HG02840 (cell line): ENCODE measurements around the gene ALCAM.
"Not testable (repeated sequence)": the region's sequence is repeated elsewhere in the genome, so short reads cannot be mapped to it uniquely, and the experiment has no call there.

Experiments
- ATAC-seq: cut with Tn5 transposase; IDR thresholded peaks from one replicate; pipeline ENCODE4 v1.9.1; 2021; ENCODE audit warnings: mild to moderate bottlenecking, moderate library complexity, moderate number of reproducible peaks; ENCODE audit not compliant: unreplicated experiment, low FRiP score

ALCAM gene

DNA sequence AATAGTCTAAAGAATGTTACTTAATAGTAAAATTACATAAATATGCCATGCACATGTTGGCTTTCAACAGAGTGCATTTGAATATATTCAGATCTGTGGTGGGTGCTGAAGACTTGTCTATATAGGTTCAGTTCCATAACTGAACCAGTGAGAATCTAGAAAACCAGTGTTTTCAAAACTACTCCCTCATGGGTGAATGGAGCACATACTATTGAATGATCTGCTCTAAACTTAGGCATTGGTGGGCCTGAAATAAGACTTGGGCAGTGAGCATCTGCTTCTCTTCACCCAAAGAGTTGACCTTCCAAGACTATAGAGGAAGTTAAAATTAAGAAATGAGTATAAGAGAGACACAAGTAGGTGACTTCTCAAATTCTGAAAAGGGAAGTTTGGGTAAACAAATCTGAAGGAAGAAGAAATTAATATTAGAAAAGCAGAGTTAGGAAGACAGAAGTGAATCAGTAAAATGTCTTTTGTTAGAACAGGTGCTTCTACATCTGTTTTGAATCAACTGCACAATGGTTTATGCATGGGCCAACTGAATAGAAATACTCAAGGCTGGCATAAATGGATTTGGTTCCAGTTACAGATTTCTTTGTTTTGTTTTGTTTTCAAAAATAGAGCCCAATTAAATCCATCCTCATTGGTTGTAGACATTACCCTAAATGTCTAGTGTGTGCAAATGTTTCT is 19.3 kb downstream of the ALCAM start:
- ATAC-seq = peak; percentile 88

DNA sequence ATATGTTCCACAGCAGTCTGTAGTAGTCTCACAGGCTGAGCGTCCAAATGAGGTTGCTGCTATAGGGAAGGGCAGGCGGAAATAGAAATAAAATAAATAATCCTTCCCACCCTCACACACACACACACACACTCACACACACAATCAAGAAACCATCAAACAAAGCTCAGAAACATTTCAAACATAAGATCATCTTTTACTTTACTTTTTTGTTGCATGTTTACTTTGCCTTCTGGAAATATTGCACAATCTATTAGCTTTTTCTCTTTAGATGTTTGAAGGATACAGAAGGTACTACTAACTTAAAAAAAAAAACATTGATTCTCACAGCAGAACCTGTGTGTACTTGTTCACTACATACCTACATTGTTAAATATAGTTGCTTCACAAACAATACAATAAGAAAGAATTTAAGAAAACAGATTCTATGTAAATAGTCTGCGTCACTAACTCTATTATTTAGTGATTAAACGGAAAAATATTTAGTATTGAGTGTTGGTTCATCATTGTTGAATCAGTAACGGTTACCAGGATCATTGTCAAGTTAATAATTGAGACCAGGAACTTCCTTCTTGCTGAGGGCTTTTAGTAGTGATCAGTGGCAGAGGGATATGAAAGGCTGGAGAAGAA is 20.5 kb downstream of the ALCAM start:
- no peak for ATAC-seq

DNA sequence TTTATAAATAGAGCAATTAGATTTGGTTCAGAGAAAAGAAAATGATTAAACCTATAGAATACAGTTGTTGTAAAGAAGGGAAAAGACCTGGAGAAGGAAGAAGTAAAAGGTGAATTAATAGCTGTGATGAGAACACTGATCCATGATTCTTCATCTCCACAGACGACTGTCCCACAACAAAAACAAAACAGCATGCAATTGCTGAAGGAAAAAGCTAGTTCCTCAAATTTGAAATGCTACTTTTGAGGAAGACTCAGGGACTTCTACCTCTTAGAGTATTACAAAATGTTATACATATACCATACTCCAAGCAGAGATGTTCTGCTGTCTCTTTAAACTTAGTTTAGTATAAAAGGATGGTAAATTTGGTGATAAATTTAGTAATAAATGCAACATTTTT is 21.5 kb downstream of the ALCAM start:
- no peak for ATAC-seq

DNA sequence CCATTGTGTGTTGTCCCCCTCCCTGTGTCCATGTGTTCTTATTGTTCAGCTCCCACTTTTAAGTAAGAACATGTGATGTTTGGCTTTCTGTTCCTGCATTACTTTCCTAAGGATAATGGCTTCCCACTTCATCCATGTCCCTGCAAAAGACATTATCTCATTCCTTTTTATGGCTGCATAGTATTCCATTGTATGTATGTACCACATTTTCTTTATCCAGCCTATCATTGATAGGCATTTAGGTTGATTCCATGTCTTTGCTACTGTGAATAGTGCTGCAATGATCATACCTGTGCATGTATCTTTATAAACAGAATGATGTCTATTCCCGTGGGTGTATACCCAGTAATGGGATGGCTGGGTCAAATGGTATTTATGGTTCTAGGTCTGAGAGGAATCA is 23.1 kb downstream of the ALCAM start:
- not testable (repeated sequence) for ATAC-seq

DNA sequence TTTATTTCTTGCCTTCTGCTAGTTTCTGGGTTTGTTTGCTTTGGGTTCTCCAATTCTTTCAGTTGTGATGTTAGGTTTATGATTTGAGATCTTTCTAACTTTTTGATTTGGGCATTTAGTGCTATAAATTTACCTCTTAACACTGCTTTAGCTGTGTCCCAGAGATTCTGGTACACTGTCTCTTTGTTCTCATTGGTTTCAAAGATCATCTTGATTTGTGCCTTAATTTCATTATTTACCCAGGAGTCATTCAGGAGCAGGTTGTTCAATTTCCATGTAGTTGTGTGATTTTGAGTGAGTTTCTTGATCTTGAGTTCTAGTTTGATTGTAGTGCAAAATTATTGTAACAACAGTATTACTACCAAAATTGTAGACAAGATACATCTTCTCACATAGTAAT is 25.9 kb downstream of the ALCAM start:
- ATAC-seq = not testable (repeated sequence)

DNA sequence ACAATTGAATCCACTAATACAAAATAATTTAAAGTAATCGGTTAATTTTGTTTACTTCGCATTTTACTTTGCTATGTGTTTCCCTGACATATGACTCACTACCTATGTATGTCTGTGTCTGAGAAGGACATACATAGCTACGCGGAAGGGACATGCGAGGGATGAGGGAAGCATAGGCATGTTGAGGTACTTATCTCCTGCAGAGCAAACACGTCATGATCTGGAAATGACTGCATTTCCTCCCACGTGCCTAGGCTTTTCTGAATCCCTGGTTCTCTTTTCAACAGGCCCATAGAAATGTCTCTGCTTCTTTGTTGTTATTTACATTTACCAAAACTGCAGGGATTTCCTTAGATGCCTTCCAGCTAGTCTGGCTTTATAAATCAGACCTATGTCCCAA is 27.5 kb downstream of the ALCAM start:
- no peak for ATAC-seq

DNA sequence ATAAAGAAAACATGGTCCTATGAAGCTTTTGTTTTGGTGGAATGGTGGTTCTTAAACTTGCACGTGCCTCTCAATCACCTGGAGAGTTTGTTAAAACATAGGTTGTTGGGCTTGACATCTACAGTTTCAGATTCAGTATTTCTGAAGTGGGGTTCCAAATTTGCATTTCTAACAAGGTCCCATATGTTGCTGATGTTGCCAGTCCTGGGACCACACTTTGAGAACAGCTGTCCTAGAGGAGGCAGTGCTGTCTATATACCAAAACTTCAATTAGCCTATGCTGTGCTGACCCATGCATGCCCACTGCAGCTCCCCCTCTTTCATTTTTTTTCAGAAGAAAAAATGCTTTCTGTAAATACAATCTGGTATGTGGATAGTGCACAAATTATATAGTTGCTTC is 31.3 kb downstream of the ALCAM start:
- peak; percentile 82 for ATAC-seq

DNA sequence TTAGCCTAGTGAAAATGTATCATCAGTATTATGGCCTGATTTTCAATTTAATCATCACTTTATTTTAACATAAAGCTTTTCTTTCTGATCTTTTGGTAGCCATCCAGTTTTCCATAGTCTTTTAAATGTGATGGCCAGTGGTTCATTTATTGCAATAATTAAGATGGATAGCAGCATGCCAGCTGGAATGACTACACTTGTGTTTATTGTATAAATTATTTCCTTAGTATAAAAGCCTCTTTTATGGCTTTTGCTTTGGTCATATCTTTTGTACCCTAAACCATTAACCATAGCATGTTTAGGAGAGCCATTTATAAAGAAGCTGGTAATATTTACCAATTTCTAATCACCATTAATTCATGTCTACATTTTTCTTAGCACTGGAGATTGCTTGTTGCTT is 31.7 kb downstream of the ALCAM start:
- ATAC-seq = no peak

DNA sequence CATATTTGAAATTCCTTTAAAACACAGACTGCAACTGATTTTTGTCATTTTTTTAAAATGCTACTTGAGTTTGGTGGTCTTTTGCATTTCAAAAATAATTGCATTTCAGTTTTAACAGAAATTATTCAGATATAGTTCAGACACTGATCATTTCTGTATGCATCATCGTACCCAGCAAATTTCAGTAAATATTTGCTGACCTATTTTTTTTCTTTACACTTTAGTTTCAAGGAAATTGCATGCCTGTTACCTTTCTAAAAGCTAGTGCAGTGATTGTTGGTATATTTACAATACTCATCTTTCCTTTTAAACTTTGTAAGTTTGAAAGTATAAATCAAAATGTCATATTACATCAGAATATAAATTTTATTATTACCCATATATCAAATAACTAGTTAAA is 32.4 kb downstream of the ALCAM start:
- ATAC-seq = no peak

DNA sequence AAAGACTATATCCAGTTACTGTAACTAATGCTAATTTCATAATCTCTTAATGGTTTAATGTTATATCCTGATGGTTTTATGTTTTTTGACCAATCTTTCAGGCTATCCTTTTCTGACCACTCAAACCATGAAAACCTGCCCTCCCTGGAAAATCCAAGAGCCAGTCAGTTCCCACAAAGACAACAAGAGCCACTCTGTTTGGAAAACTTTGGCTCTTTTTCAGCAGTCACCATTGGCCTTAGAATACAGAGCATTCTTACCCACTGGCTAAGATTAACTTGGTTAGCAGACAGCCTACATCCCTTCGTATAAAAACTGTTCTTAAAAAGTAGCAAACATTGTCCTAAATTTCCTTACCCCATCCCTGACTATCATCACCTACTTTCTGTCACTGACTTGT is 32.9 kb downstream of the ALCAM start:
- ATAC-seq = no peak

DNA sequence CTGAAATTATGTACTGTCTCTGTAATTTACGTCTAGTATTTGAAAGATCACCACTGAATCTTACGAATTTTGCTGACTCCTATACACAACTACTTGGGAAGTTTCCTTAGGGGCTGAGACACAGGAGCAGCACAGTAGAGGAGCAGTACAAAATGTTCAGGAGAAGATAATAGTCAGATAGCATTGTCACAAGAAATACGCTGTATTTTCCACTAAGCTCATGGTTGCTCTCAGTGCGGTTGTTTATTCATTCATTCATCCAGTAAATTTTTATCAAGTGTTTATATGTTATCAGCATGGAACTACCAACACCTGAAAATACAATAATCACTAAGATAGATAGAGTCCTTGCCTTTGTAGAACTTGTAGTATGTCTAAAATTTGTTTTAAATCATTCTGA is 34.5 kb downstream of the ALCAM start:
- no peak for ATAC-seq

DNA sequence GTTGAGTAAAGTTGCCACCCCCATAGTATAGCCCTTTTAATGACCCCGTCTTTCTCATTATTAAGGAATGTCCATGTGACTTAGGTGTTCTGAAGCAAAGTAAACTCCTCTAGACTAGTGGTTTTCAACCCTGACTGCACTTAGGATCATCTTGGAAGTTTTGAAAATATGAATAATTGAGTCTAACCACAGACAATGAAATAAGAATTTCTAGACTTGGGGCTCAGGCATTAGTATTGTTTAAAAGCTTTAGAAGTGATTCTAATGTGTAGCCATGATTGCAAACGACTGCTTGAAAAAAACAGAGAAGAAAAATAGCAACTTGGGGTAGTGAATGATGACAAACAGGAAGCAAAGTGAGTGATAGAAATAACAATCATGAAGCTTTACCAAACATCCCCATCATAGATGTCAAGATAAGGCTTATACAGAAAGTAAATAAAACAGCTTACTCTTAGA is 35.0 kb downstream of the ALCAM start:
- ATAC-seq = no peak

DNA sequence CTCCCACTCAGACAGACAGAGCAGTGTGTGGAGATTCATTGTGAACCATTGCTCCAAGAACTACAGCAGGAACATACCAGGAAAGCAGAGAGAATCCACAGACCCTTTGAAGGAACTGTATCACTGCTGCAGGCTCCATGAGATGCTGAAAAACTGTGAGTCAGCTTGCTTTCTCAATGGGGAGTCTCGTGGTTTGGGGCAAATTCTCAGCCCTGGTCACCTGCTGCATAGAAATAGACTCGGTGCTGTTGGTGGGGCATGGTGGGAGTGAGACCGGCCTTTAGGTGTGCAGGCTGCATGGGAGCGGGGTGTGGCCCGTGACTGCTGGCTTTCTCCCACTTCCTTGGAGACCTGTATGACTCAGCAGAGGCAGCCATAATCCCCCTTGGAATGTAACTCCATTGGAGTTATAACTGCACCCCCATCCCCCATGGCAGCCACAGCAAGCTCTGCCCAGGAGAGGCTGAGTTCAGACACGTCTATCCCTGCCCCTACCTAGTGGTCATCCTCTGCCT is 35.6 kb downstream of the ALCAM start:
- ATAC-seq = no peak

DNA sequence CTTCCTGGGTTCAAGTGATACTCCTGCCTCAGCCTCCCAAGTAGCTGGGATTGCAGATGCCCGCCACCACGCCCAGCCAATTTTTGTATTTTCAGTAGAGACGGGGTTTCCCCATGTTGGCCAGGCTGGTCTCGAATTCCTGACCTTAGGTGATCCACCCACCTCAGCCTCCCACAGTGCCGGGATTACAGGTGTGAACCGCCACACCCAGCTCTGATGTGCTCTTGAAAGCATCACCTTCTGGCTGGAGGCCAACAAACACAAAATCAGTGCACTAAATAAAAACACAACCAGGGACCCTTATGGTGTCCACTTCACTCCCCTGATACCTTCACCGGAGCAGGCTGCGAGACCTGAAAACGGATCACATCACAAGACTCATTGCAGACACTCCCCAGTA is 36.3 kb downstream of the ALCAM start:
- ATAC-seq = not testable (repeated sequence)

DNA sequence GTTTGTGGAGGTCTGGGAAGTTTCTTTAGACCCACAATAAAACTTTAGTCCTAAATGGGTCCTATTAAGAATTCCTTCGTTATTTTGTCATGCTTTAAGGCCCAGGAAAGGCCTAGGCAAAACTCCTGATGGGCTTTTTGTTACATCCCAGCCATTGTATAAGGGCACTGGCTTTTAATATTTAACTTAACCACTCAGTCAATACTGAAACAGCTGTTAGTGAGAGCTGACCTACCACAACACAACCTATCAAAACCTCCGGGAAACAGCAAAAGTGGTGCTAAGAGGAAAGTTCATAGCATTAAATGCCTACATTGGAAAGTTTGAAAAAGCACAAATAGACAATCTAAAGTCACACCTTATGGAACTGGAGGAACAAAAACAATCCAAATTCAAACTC is 39.6 kb downstream of the ALCAM start:
- no peak for ATAC-seq

DNA sequence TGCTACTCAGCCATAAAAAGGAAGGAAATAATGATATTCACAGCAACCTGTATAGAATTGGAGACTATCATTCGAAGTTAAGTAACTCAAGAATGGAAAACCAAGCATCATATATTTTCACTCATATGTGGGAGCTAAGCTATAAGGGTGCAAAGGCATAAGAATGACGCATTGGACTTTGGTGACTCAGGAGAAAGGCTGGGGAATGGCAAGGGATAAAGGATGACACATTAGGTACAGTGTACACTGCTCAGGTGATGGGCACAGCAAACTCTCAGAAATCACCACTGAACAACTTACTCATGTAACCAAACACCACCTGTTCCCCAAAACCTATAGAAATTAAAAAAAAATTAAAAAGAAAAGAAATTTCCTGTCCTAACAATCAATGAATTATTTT is 42.7 kb downstream of the ALCAM start:
- ATAC-seq = no peak

DNA sequence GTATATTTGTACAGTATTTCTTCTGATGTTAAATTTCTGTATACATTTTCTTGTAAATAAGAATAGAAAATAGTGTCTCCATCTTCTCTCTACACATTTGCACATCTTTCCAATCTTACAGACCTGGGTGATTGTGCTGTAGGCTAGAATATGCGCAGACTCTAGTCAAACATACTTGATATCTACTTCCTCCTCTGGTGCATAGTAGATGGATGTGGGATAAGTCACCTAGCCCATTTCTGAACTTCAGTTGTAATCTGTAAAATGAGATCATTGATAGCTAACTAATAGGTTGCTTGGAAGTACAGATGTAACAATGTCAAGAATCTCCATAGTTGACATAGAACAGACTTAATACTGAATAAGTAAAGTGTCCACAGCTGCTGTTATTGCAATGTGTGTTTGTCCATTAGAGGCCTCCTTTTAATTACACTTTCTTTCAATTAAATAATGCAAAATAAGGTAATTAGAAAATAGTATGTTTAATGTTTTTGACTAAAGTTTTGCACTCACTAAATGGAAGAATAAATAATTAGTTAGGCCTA is 46.7 kb downstream of the ALCAM start:
- ATAC-seq = no peak

DNA sequence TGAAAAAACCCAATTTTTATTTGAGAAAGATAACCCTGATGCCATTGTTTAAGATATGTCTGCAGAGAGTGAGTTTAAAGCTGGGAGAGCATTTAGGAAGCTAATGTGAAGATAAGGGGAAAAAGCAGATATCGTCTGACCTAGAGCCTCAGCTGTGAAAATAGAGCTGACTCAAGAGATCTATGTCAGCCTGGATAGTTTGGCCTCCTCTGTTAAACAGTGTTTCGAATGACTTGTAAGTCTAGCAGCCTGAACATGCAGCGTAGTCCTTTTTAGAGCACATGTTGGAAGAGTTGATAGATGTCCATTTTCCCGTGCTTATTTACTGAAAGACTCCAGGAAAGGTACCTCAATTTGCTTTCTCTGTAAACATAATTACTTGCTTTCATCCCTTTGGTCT is 48.1 kb downstream of the ALCAM start:
- ATAC-seq = no peak

DNA sequence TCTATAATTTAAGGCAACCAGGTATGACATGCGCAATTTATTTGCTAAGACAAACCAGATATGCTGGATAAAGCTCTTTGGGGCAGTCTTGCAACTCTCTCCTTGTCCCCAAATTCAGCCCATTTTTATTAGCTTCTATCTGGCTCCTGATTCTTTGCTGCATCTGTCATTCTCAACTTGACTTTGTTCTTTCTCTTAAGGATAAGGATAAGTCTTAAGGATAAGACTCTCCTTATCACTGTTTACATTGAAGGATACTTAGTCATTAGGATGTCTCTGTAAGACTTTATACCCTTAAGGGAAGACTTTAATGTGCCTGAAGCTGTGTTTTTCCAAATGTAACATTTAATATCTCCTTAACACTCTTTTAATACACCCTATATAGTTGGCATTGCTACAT is 49.2 kb downstream of the ALCAM start:
- ATAC-seq = no peak

DNA sequence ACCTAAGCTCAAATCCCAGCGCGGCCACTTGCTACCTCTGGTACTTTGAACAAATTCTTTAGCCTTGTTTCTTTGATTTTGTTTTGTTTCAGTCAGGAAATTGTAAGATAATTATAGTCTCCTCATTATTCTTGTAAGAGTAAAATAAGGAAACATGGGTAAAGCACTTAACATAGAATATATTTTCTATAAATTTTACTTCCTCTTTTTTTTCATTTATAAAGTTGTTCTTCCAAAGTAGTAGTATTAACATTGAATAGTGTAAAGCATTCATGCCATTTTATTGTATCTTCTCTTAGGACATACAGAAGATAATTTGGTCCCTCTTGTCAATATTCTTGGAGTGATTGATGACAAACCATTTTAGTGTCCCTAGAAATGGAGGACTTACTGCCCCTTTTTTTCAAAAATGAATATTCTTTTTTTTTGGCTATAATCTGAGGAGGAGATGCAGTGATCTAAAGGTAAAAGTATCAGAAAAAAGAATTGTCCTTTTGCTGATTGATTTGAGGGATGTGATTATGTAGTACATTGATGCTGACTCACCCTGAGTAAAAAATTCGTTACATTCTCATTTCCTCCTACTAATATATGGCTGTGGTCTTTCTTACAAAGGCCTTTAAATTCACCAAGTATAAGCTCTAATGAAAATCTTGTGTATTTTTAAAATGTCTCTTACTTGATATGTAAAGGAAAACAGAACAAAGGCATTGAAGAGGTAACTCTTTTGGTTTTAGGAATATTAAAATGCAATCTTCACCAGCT is 51.0 kb downstream of the ALCAM start:
- ATAC-seq = no peak

DNA sequence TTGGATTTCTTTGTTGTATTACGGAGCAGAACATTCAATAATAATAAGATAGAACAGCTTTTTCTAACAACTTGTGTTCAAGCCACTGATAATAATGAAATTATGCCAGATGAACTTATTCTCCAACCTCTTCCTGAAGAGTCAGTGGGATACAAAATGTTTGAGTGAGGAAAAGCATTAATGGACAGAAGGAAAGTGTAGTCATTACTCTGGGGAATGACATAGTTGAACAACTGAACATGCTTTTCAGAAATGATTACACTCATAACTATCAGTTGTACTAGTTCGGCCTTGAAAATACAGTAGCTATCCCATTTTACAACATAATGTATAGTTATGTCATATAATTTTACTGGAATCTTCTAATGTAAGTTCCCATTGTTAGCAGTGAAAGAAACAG is 55.9 kb downstream of the ALCAM start:
- ATAC-seq = no peak
